ENCODE measurements around the gene TRRAP. TPM values are rescaled to one million over a fixed set of nuclear protein-coding genes. Genes with fewer than 3 reads are reported as not detected.

The TRRAP gene
- total and polyA plus RNA-seq, 2 donors, result 11.3 to 15.1 TPM

- Histone ChIP-seq H3K27ac (ENCODE audit: low read depth in 1 of 2, low read length in 1 of 2) (no peak overlapping the region), H3K36me3 (ENCODE audit: control insufficient read depth in 2 of 2, insufficient read depth in 2 of 2, low read length in 1 of 2) (peaks cover 93 to 97% of the 10 kb centered on the region in 2 donors), H3K4me1 (ENCODE audit: control insufficient read depth in 2 of 2, insufficient read depth in 2 of 2, low read length in 2 of 2) (no peaks in the 10 kb centered on the region), H3K9me3 (ENCODE audit: control insufficient read depth in 2 of 2, insufficient read depth in 1 of 2, low read length in 1 of 2) (no peaks in the 10 kb centered on the region), H3K4me3 (ENCODE audit: low read length in 2 of 2) (no peak overlapping the region), H3K27me3 (ENCODE audit: control insufficient read depth in 2 of 2, insufficient read depth in 1 of 2, low read length in 1 of 2) (no peaks in the 10 kb centered on the region)
- no peak for DNase-seq (ENCODE audit: low read depth in 6 of 9, low spot score in 9 of 9)
- WGBS, result 98% methylated on average over 30 of the region's 30 CpGs
Measured at GRCh38 chr7:98976396-98977185, 98.3 kb downstream of the TRRAP start.

- Histone ChIP-seq H3K27me3 (ENCODE audit: control insufficient read depth in 2 of 2, insufficient read depth in 1 of 2, low read length in 1 of 2) (no peaks in the 10 kb centered on the region), H3K4me1 (ENCODE audit: control insufficient read depth in 2 of 2, insufficient read depth in 2 of 2, low read length in 2 of 2) (no peaks in the 10 kb centered on the region), H3K9me3 (ENCODE audit: control insufficient read depth in 2 of 2, insufficient read depth in 1 of 2, low read length in 1 of 2) (peaks cover 0 to 1% of the 10 kb centered on the region in 2 donors), H3K4me3 (ENCODE audit: low read length in 2 of 2) (no peak overlapping the region), H3K27ac (ENCODE audit: low read depth in 1 of 2, low read length in 1 of 2) (no peak overlapping the region), H3K36me3 (ENCODE audit: control insufficient read depth in 2 of 2, insufficient read depth in 2 of 2, low read length in 1 of 2) (peaks cover 93 to 98% of the 10 kb centered on the region in 2 donors)
- 99% methylated on average over 9 of the region's 9 CpGs for WGBS
- no peak for DNase-seq (ENCODE audit: low read depth in 6 of 9, low spot score in 9 of 9)
Measured at GRCh38 chr7:98978672-98979071, 100.3 kb downstream of the TRRAP start.

DNA sequence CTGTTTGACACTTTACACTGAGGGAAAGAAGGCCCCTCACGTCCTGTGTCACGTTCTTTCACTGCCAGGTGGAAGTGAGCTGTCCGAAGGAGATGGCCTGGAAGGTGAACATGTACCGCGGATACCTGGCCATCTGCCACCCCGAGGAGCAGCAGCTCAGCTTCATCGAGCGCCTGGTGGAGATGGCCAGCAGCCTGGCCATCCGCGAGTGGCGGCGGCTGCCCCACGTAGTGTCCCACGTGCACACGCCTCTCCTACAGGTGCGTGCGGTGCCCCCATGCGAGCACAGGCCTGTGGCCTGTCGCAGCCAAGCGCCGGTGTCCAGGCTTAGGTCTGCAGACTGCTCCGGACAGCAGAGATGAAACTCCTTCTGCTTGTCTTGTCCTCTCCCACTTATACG, 103.4 kb downstream of the TRRAP start:
- H3K27ac ChIP-seq (ENCODE audit: low read depth in 1 of 2, low read length in 1 of 2), result no peak overlapping the region
- no peaks in the 10 kb centered on the region for H3K27me3 ChIP-seq (ENCODE audit: control insufficient read depth in 2 of 2, insufficient read depth in 1 of 2, low read length in 1 of 2)
- peaks cover 79 to 94% of the 10 kb centered on the region in 2 donors for H3K36me3 ChIP-seq (ENCODE audit: control insufficient read depth in 2 of 2, insufficient read depth in 2 of 2, low read length in 1 of 2)
- no peak overlapping the region for H3K4me3 ChIP-seq (ENCODE audit: low read length in 2 of 2)
- no peak for DNase-seq (ENCODE audit: low read depth in 6 of 9, low spot score in 9 of 9)
- no peaks in the 10 kb centered on the region for H3K4me1 ChIP-seq (ENCODE audit: control insufficient read depth in 2 of 2, insufficient read depth in 2 of 2, low read length in 2 of 2)
- WGBS, result 98% methylated on average over 23 of the region's 23 CpGs
- H3K9me3 ChIP-seq (ENCODE audit: control insufficient read depth in 2 of 2, insufficient read depth in 1 of 2, low read length in 1 of 2), result peaks cover 0 to 1% of the 10 kb centered on the region in 2 donors

- Histone ChIP-seq H3K36me3 (ENCODE audit: control insufficient read depth in 2 of 2, insufficient read depth in 2 of 2, low read length in 1 of 2) (peaks cover 71 to 95% of the 10 kb centered on the region in 2 donors), H3K27ac (ENCODE audit: low read depth in 1 of 2, low read length in 1 of 2) (no peak overlapping the region), H3K4me1 (ENCODE audit: control insufficient read depth in 2 of 2, insufficient read depth in 2 of 2, low read length in 2 of 2) (no peaks in the 10 kb centered on the region), H3K4me3 (ENCODE audit: low read length in 2 of 2) (no peak overlapping the region), H3K9me3 (ENCODE audit: control insufficient read depth in 2 of 2, insufficient read depth in 1 of 2, low read length in 1 of 2) (peaks cover 0 to 1% of the 10 kb centered on the region in 2 donors), H3K27me3 (ENCODE audit: control insufficient read depth in 2 of 2, insufficient read depth in 1 of 2, low read length in 1 of 2) (no peaks in the 10 kb centered on the region)
- 98% methylated on average over 8 of the region's 8 CpGs for WGBS
- no peak for DNase-seq (ENCODE audit: low read depth in 6 of 9, low spot score in 9 of 9)
Measured at GRCh38 chr7:98982686-98983085, 104.4 kb downstream of the TRRAP start.

DNA sequence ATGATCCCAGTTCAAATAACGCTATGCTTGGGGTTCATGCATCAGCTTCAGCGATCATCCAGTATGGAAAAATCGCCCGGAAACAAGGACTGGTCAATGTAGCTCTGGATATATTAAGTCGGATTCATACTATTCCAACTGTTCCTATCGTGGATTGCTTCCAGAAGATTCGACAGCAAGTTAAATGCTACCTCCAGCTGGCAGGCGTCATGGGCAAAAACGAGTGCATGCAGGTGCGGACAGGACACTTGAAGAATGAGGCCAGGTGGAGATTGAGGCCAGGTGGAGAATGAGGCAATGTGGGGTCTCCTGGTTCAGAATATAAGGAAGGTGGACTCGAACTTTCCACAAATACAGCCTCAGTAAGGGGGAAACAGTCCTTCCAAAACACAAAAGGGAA, 105.8 kb downstream of the TRRAP start:
- H3K4me1 ChIP-seq (ENCODE audit: control insufficient read depth in 2 of 2, insufficient read depth in 2 of 2, low read length in 2 of 2), result peaks cover 3 to 8% of the 10 kb centered on the region in 2 donors
- H3K36me3 ChIP-seq (ENCODE audit: control insufficient read depth in 2 of 2, insufficient read depth in 2 of 2, low read length in 1 of 2), result peaks cover 69 to 95% of the 10 kb centered on the region in 2 donors
- DNase-seq (ENCODE audit: low read depth in 6 of 9, low spot score in 9 of 9), result no peak
- H3K27me3 ChIP-seq (ENCODE audit: control insufficient read depth in 2 of 2, insufficient read depth in 1 of 2, low read length in 1 of 2), result no peaks in the 10 kb centered on the region
- no peak overlapping the region for H3K4me3 ChIP-seq (ENCODE audit: low read length in 2 of 2)
- WGBS, result 98% methylated on average over 11 of the region's 11 CpGs
- peaks cover 0 to 1% of the 10 kb centered on the region in 2 donors for H3K9me3 ChIP-seq (ENCODE audit: control insufficient read depth in 2 of 2, insufficient read depth in 1 of 2, low read length in 1 of 2)
- H3K27ac ChIP-seq (ENCODE audit: low read depth in 1 of 2, low read length in 1 of 2), result no peak overlapping the region

DNA sequence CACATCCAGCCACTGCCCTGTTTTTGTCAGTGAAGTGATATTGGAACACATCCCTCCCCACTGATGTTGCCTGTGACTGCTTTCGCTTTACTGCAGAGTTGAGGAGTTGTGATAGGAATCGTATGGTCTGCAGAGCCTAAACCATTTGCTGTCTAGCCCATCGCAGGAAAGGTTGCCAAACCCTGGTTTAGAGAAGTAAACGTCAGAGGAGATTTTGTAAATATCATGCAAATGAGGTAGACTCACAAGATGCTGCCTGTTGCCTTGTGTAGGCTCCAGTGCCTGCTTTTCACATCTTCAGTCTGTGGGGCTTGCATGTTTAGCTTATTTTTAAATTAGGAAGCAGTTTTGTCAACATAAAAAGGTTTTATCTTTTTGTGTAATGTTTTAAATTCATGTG, 107.1 kb downstream of the TRRAP start:
- Histone ChIP-seq H3K4me1 (ENCODE audit: control insufficient read depth in 2 of 2, insufficient read depth in 2 of 2, low read length in 2 of 2) (peaks cover 3 to 16% of the 10 kb centered on the region in 2 donors), H3K36me3 (ENCODE audit: control insufficient read depth in 2 of 2, insufficient read depth in 2 of 2, low read length in 1 of 2) (peaks cover 67 to 93% of the 10 kb centered on the region in 2 donors), H3K27ac (ENCODE audit: low read depth in 1 of 2, low read length in 1 of 2) (no peak overlapping the region), H3K27me3 (ENCODE audit: control insufficient read depth in 2 of 2, insufficient read depth in 1 of 2, low read length in 1 of 2) (no peaks in the 10 kb centered on the region), H3K9me3 (ENCODE audit: control insufficient read depth in 2 of 2, insufficient read depth in 1 of 2, low read length in 1 of 2) (peaks cover 0 to 1% of the 10 kb centered on the region in 2 donors), H3K4me3 (ENCODE audit: low read length in 2 of 2) (no peak overlapping the region)
- 73% methylated on average over 4 of the region's 4 CpGs for WGBS
- no peak for DNase-seq (ENCODE audit: low read depth in 6 of 9, low spot score in 9 of 9)

DNA sequence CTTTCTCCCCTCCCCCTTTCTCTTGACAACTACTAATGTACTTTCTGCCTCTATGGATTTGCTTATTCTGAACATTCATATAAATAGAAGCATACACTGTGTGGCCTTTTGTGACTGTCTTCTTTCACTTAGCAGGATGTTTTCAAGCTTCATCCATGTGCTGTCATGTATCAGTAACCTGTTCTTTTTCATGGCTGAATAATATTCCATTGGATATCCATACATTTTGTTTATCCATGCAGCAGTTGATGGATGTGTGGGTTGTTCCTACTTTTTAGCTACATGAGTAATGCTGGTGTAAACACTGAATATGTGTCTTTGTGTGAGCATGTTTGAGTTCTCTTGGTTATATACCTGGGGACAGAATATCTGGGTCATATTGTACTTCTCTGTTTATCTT, 107.6 kb downstream of the TRRAP start:
- no peaks in the 10 kb centered on the region for H3K27me3 ChIP-seq (ENCODE audit: control insufficient read depth in 2 of 2, insufficient read depth in 1 of 2, low read length in 1 of 2)
- peaks cover 66 to 93% of the 10 kb centered on the region in 2 donors for H3K36me3 ChIP-seq (ENCODE audit: control insufficient read depth in 2 of 2, insufficient read depth in 2 of 2, low read length in 1 of 2)
- peaks cover 0 to 1% of the 10 kb centered on the region in 2 donors for H3K9me3 ChIP-seq (ENCODE audit: control insufficient read depth in 2 of 2, insufficient read depth in 1 of 2, low read length in 1 of 2)
- H3K4me3 ChIP-seq (ENCODE audit: low read length in 2 of 2), result no peak overlapping the region
- peaks cover 3 to 16% of the 10 kb centered on the region in 2 donors for H3K4me1 ChIP-seq (ENCODE audit: control insufficient read depth in 2 of 2, insufficient read depth in 2 of 2, low read length in 2 of 2)
- no peak for DNase-seq (ENCODE audit: low read depth in 6 of 9, low spot score in 9 of 9)
- H3K27ac ChIP-seq (ENCODE audit: low read depth in 1 of 2, low read length in 1 of 2), result no peak overlapping the region

- Histone ChIP-seq H3K36me3 (ENCODE audit: control insufficient read depth in 2 of 2, insufficient read depth in 2 of 2, low read length in 1 of 2) (peaks cover 70 to 94% of the 10 kb centered on the region in 2 donors), H3K4me1 (ENCODE audit: control insufficient read depth in 2 of 2, insufficient read depth in 2 of 2, low read length in 2 of 2) (peaks cover 3 to 16% of the 10 kb centered on the region in 2 donors), H3K27ac (ENCODE audit: low read depth in 1 of 2, low read length in 1 of 2) (peak overlapping the region; percentile 68 to 72), H3K4me3 (ENCODE audit: low read length in 2 of 2) (no peak overlapping the region), H3K9me3 (ENCODE audit: control insufficient read depth in 2 of 2, insufficient read depth in 1 of 2, low read length in 1 of 2) (no peaks in the 10 kb centered on the region), H3K27me3 (ENCODE audit: control insufficient read depth in 2 of 2, insufficient read depth in 1 of 2, low read length in 1 of 2) (no peaks in the 10 kb centered on the region)
- WGBS, result 96% methylated on average over 15 of the region's 15 CpGs
- no peak for DNase-seq (ENCODE audit: low read depth in 6 of 9, low spot score in 9 of 9)
Measured at GRCh38 chr7:98988641-98989040, 110.3 kb downstream of the TRRAP start.

GRCh38 chr7:98990356-98990755, 112.0 kb downstream of the TRRAP start:
- Histone ChIP-seq H3K4me1 (ENCODE audit: control insufficient read depth in 2 of 2, insufficient read depth in 2 of 2, low read length in 2 of 2) (peaks cover 3 to 16% of the 10 kb centered on the region in 2 donors), H3K27me3 (ENCODE audit: control insufficient read depth in 2 of 2, insufficient read depth in 1 of 2, low read length in 1 of 2) (no peaks in the 10 kb centered on the region), H3K27ac (ENCODE audit: low read depth in 1 of 2, low read length in 1 of 2) (no peak overlapping the region), H3K9me3 (ENCODE audit: control insufficient read depth in 2 of 2, insufficient read depth in 1 of 2, low read length in 1 of 2) (no peaks in the 10 kb centered on the region), H3K36me3 (ENCODE audit: control insufficient read depth in 2 of 2, insufficient read depth in 2 of 2, low read length in 1 of 2) (peaks cover 77 to 97% of the 10 kb centered on the region in 2 donors), H3K4me3 (ENCODE audit: low read length in 2 of 2) (no peak overlapping the region)
- 97% methylated on average over 6 of the region's 6 CpGs for WGBS
- DNase-seq (ENCODE audit: low read depth in 6 of 9, low spot score in 9 of 9), result no peak
